Stimulated activated naive CD4-positive, alpha-beta T cell (primary cell): ENCODE results near the gene IQUB.
"Not testable (repeated sequence)": the region's sequence is repeated elsewhere in the genome, so short reads cannot be mapped to it uniquely, and the experiment has no call there.

ENCODE experiments used
- DNase-seq, 6 experiments: peaks; one replicate each; lab custom pipeline; 2025; lab: John Stamatoyannopoulos, UW

The IQUB gene

DNA sequence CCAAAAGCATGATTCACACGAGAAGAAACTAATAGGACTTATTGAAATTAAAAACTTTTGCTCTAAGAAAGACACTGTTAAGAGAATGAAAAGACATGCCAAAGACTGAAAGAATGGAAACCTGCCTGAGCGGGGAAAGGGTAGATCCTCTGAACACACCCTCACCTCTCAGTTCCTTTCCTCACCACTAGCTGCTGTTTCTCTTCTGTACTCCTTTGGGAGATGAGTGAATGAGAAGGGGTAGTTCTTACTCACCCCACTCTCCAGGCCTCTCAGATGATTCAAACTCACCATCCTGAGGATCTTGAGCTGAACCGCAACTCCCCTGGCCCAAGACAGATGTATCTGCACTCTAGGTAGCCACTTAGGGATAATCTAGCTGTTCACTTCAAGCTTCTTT lies 41.9 kb downstream of the IQUB start:
- no peak for DNase-seq

DNA sequence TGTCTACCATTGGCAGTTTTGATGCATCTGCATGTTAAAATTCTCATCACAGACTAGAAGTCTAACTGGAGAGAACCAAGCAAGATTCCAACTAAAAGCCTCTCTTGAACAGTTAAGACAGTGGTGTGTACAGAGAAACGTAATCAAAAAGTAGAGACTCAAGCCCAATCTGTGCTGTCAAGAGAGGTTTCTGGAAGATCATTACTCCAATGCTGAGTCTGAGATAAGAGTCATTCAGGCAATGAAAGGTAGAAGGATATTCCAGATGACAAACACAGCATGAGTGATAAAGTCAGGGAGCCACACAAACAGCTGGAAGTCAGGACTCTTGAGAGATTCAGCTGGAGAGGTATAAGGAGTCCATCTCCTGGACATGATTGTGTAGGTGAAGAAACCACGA lies 48.7 kb downstream of the IQUB start:
- no peak for DNase-seq

DNA sequence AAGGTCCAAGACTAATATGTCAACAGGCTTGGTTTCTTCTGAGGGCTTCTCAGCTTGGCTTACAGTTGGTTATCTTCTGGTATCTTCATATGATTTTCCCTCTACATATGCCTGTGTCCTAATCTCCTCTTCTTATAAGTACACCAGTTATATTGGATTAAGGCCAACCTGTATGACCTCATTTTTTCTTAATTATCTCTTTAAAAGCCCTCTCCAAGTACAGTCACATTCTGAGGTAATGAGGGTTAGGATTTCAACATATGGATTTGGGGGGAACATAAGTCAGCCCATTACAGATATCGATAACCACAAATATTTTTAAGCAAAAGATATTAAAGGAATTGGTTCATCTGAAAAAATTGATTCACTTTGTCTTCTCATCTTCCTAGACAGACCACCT lies 49.2 kb downstream of the IQUB start:
- no peak for DNase-seq

DNA sequence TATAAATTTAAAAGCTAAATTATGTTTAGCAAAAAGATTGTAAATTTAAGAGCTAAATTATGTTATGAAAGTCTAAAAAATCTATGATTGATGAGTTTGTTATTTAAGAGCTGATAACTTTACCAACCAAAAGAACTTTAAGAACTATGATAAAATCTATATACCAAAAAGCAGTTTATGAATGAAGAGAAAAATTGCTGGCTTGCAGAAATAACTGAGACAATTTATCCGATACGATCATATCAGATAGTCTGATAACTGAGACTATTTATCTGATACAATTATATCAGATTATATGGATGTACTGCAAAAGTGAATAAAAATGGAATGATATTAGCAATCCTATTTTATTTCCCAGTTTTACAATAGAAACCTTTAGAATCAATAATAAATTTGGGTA lies 50.2 kb downstream of the IQUB start:
- DNase-seq, result no peak

DNA sequence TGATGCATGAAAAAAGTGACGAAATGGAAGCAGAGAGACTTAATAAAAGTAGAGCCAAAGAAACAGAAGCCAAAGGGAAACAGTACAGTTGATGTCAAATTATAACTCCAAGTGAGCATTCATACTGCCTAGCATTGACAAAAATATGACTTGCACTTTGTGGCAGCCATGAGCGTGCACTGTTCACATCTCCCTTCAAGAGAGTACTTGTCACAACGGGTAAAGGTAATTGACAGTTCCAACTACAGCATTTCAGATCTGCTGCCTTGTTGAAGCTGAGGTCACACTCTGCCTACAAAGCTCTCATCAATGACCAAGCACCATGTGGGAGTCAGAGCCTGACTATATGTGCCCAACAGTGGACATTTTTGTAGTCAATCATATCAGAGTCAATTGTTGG lies 54.3 kb downstream of the IQUB start:
- no peak for DNase-seq

DNA sequence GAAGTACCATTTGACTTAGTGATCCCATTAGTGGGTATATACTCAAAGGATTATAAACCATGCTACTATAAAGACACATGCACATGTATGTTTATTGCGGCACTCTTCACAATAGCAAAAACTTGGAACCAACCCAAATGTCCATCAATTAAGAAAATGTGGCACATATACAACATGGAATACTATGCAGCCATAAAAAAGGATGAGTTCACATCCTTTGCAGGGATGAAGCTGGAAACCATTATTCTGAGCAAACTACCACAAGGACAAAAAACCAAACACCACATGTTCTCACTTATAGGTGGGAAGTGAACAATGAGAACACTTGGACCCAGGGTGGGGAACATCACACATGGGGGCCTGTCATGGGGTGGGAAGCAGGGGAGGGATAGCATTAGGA lies 56.3 kb downstream of the IQUB start:
- DNase-seq, result not testable (repeated sequence)

DNA sequence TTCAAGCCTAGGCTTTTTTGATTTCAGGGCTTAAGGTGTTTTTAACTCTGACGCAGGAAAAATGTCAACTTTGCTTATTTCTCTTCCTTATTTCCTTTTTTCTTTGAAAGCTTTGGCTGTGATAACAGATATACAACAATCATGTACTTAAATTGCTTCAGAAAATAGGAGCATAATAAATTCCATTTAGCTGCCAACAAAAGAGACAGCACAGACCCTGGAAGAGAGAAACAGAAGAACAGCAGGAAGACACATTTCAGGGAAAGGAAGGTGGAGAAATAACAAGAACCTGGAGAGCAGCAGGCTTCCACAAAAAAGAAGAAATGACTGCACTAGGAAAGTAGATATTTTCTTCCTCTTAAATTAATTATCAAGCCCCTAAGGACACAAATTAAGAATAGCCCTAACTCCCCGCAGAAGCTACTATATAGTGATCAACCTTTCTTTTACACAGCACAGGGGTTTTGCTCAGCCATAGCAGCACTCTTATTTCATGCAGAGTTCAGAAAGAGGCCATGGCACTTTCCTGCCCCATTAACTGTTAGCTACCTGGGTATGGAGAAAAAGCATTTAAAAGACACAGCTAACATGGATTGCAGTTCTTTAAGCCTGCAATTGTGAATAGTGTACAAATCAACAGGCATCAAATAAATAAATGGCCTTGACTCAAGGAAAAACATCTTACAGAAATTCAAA lies 61.5 kb downstream of the IQUB start:
- no peak for DNase-seq

DNA sequence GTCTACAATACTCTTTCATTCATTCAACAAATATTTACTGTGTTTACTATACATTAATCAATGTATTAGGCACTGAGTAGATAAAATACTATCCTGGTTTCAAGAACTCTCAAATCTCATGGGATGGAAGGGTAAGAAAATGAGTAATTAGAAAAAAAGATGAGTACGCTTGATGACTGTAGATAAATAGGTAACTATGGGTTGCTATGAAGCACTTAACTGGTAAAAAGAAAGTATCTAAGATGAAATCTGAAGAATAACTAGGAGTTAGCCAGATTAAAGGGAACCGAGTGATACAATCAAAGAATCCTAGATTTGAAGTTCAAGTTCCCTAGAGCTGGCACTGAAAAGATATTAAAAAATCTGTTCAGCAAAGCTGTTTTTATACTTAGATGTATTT lies 62.1 kb downstream of the IQUB start:
- DNase-seq, result no peak

DNA sequence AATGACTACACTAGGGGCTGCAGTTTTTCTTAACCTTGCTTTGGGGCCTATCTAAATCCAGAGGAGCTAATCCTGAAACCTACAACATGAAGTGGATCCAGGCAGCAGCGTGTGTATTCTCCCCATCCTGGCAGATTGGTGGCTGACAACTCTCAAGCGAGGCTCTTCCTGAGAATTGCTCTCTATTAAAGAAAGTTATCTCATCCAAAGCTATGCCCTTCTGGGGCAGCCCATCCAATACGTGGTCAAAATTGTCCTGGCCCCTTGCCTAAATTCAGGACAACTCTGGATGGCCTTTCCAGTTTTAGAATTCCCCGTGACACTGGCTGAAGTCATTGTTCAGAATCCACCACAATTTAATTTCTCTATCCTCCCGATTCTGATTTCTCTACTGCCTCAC lies 66.1 kb downstream of the IQUB start:
- DNase-seq, result no peak

DNA sequence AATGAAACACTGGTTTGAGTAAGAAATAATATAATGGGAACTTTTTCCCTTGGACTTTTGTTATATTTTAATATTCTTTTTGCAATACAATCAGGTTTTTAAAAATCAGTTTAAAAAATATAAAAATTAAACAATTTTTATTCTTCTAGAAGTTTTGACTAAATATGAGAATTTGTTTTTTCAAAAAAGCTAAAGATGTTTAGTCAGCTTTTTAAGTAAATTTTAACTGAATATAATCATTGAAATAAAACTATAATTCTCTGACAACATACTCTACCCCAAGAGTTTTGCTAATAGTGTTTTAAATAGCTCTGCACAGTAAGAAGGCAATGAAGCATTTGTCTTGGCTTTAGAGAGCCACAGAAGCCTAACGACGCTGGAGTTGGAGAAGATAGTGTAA lies 70.5 kb downstream of the IQUB start:
- no peak for DNase-seq

DNA sequence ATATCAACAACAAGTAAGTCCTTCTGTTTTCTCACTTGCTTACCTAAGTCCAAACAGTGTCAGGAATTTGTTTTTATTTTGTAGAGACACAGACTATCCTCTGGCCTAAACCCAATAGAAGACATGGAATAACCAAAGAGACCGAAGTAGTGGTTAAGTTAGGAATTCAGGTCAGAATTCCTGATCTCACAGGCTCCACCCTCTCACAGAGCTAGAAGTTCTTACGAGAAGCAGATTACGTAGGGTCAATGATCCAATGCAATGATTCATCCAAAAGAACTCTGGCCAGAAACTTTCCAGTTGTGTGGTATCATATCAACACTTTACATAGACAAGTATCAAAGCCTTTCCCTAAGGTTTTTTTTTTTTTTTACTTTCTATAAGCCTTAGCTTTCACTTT lies 73.8 kb downstream of the IQUB start:
- DNase-seq, result no peak

DNA sequence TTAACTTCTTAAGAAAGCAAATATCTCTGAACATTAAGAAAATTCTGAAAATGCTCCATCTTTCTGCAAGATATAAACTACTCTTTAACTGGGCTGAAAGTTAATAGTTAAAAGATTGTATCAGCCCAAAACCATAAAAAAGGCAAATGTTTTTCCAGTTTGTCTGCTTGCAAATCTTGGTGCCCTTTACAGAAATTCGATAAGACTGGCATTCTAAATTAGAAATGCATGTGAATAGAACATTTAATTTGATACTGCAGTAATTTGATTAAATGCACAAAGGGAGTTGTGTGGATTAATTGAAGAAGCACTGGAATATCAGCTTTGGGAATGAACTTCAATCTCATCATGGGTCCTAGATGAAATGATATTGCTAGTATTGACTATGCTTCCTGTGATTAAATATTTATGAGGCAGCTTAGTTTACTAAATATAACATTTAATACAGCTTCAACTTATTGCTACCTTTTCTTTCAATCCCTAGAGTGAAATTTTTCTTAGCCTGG lies 78.4 kb downstream of the IQUB start:
- no peak for DNase-seq

DNA sequence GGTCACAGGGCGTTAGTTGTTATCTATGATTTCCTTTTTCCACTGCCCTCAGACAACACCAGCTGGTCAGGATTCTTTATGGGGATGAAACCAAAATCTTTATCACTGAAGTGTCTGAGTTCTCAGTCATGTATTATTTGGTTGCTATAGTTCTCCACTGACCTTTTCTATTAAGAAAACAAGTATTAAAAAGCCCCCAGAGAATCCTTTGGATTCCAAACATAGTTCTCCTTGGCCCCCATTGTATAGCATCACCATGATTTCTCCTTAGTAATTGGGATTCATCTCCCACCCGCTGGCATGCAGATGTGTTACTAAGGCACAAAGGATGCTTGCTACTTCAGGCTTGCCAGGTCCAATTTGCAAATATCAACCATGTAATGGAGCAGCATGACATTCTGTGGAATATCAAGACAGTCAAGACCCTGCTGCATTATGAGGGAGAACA lies 94.3 kb downstream of the IQUB start:
- DNase-seq, result no peak

DNA sequence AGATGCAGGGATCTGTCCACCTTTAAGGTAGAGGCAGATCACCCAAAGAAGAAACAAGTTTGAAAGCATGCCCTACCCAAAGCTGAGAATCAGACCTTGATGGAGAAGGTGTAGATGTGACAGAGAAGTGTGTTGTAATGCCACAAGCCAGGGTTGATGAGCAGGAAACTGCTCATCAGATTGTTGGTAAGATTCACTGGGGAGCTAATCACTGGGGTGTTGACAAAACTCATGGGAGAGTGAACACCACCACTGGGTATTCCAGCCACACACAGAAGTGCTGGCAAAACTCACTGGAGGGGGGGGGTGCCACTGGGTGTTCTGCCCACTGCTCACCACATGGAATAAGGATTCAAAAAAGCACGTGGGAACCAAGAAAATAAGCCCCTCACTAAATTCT lies 95.2 kb downstream of the IQUB start:
- no peak for DNase-seq

DNA sequence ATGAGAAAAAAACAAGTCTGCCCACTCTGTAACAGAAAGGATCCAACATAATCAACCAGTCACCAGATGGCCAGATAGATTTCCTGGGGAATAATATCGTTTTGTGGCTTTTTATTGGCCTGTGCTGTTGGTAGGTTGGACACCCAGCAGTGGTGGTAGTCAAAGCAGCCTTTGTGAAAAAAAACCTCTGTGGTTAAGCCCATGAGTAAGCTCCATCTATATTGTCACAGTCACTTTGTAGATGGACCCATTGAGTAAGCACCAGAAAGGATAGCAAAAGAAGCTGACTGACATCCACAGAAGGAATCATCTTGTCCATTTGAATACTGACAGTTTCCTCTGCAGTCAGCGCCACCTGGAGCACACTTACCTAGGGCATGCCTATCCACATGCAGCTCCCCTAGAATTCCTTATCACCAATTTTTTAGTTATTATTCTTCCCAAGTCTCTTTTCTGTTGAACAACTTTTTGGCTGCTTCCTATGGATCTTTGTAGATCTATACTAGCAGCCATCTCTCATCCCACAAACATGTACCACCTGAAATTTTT lies 96.9 kb downstream of the IQUB start:
- no peak for DNase-seq

DNA sequence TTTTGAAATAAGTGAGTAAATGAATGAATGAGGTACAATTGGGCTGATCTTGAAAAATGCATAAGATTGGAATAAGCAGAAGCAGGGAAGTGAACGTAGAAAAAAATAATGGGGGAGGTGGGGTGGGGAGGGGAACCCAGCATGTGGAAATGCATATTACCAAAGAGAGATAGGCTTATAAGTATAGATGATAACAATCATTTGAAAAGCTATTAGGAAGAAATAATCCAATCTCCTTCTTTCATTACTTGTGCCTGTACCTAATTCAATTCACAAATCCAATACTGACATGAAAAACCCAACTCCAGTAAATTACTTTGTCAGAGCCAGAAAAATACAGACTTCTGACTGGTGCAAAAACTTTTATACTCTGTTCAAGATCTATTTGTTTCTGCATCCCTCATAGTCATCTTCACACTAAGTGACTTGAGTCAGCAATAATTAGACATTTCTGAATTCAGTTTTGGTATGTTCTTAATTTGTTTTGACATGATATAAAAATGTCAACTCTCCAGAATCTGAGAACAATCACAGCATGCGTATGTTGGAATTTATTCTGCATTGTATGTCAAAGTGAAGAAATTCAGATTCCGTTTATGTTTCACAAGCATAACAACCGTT lies 99.2 kb downstream of the IQUB start:
- no peak for DNase-seq

DNA sequence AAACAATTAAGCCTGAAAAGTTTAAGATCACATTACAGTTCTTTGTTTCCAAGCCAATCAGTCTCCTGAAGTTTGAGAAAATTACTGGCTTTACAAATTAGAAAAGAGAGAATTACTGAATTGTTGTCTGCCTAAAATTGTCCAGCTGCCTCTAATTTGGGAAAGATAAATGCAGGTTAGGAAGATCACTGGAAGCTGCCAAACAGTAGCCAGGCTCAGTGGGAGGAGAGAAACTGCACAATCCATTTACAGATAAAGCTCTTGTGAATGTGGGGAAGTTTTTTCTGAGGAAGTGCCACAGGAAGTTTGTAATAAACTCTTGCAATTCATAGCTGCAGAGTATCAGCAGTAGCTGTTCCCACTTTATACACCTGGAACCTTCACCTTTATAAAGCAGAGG lies 100.7 kb downstream of the IQUB start:
- DNase-seq, result no peak

DNA sequence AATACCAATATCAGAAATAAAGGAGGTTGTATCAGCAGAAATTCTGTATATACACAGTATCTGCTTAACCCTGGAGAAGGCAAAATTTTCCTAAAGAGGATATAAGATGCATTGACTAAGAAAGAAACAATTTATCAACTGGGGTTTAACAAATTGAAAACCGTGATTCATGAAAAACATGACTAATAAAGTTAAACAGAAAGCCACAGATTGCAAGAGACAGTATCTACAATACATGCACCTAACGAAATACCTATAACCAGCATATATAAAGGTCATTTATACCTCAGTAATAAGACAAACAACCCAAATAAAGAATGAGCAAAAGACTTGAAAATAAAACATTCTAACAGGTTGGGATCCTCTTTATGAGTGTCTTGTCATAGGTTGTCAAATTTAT lies 101.8 kb downstream of the IQUB start:
- no peak for DNase-seq

DNA sequence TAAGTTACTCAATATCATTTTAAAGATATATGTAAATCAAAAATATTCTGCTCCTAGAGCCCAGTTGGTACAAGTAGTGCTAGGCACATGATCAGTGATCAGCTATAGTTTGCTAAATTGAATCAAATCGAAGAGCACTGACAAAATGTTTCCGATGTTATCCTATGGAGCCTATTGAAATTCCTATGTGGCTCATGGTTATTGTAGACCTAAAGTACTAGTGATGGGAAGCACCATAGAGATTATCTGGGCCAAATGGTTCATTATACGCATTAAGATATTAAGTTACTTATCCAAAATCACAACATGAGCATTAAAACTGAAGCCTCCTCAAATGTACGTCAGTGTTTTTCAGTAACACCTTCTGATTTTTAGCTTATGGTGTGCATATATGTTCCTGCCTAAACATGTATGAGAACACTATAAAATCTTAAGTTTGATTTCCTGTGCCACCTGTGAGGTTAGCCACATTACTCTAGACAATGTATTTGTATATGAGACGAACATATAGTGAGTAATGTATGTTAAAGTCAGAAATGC lies 103.2 kb downstream of the IQUB start:
- no peak for DNase-seq

DNA sequence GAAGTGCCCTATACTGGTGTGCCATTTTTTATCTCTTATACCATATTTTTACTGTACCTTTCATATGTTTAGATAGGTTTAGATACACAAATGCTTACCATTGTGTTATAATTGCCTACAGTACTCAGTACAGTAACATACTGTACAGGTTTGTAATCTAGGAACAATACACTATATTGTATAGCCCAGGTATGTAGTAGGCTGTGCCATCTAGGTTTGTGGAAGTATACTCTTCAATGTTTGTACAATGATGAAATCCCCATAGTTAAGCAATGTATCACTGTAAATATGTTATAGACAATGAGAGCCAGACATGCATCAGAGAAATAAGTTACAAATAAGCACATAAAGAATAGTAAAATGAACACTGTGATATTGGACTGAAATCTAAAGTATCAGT lies 109.1 kb downstream of the IQUB start:
- no peak for DNase-seq

DNA sequence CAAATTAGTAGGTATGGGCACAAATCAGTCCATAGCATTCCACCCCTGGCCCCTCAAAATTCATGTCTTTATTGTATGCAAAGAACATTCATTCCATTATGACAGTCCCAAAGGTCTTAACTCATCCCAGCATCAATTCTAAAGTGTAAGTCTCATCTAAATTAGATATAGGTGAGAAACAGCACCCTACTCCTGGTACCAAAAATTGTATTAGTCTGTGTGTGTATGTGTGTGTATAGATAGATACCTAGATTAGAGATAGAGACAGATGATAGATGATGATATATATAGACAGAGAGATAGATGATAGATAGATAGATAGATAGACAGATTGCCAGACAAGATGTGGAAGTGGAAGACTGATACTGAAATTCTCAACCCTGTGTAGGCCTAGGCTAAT lies 109.9 kb downstream of the IQUB start:
- no peak for DNase-seq

DNA sequence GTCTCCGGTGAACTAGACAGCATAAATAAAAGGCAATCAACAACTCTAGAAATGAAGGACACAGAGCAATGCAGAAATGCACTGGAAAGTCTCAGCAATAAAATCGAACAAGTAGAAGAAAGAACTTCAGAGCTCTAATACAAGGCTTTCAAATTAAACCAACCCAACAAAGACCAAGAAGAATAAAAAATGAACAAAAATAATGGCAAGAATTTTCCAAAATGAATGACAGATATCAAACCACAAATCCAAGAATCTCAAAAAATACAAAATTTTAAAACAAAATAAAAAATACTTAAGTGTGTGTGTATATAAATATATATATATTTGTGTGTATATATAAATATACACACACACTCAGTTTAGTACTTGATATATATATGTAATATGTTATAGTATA lies 110.8 kb downstream of the IQUB start:
- DNase-seq, result no peak

DNA sequence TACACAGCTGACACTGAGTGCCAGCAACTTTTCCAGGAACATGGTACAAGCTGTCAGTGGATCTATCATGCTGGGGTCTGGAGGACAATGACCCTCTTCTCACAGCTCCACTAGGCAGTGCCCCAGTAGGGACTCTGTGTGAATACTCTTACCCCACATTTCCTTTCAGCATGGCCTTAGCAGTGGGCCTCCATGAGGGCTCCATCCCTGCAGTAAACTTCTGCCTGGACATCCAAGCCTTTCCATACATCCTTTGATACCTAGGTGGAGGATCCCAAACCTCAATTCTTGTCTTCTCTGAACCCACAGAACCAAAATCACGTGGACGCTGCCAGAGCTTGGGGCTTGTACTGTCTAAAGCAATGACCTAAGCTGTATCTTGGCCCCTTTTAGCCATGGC lies 116.8 kb downstream of the IQUB start:
- DNase-seq, result no peak
